Caco-2 (cell line): ENCODE results near the gene SMIM17. TPM values are rescaled to one million over a fixed set of nuclear protein-coding genes. Genes with fewer than 3 reads are reported as not detected.
"Not testable (repeated sequence)": the region's sequence is repeated elsewhere in the genome, so short reads cannot be mapped to it uniquely, and the experiment has no call there.

ENCODE experiments used
- BruUV-seq: library from RNA; stranded (reverse); fragments of 400-500 nt; replicated peaks from 2 replicates; lab custom pipeline; 2021; lab: Mats Ljungman, UMichigan
- CTCF ChIA-PET: fragments of 300-600 bp; sonication (Branson Sonifier 250); formaldehyde crosslinking; loops from one replicate; lab custom pipeline; 2022; ENCODE audit warnings: antibody characterized with exemption; lab: Charles Lee
- POLR2A ChIA-PET: fragments of 300-600 bp; sonication (Branson Sonifier 250); formaldehyde crosslinking; loops from one replicate; lab custom pipeline; 2022; ENCODE audit warnings: antibody characterized with exemption; lab: Charles Lee
- DNase-seq, 2 experiments: peaks; one replicate each; pipeline versions ENCODE4 v3.0.0 to v3.0.0-alpha.2; 2020 to 2022
- H3K27me3 ChIP-seq: replicated peaks from 2 replicates; pipeline ENCODE4 v1.6.0; 2011; ENCODE audit warnings: low read length; ENCODE audit not compliant: control insufficient read depth, insufficient read depth
- H3K36me3 ChIP-seq: 2 replicates; pipeline ENCODE4 v1.5.1; 2011; ENCODE audit warnings: low read length; ENCODE audit not compliant: control insufficient read depth, insufficient read depth
- H3K4me1 ChIP-seq: fragments of 250-450 bp; sonication (Bioruptor Pico); 2 replicates; pipeline ENCODE4 v1.5.1; 2020; ENCODE audit warnings: mild to moderate bottlenecking
- H3K4me3 ChIP-seq: 2 replicates; pipeline ENCODE4 v1.5.1; 2011; ENCODE audit warnings: low read depth, mild to moderate bottlenecking, control low read depth, low read length
- H3K9me3 ChIP-seq: fragments of 250-450 bp; sonication (Bioruptor Pico); 2 replicates; pipeline ENCODE4 v1.5.1; 2020; ENCODE audit warnings: mild to moderate bottlenecking, moderate library complexity
- H3K27ac Mint-ChIP-seq: one replicate; pipeline ENCODE4 v1.8.0; 2022; ENCODE audit warnings: mixed read lengths; ENCODE audit not compliant: unreplicated experiment
- H3K27me3 Mint-ChIP-seq: one replicate; pipeline ENCODE4 v1.8.0; 2022; ENCODE audit warnings: mixed read lengths; ENCODE audit not compliant: insufficient read depth, unreplicated experiment
- H3K36me3 Mint-ChIP-seq: one replicate; pipeline ENCODE4 v1.8.0; 2022; ENCODE audit warnings: mild to moderate bottlenecking, mixed read lengths; ENCODE audit not compliant: insufficient read depth, unreplicated experiment
- H3K4me1 Mint-ChIP-seq: one replicate; pipeline ENCODE4 v1.8.0; 2022; ENCODE audit warnings: low read depth, mixed read lengths; ENCODE audit not compliant: unreplicated experiment
- H3K4me3 Mint-ChIP-seq: one replicate; pipeline ENCODE4 v1.8.0; 2022; ENCODE audit warnings: mild to moderate bottlenecking, moderate library complexity, mixed read lengths; ENCODE audit not compliant: unreplicated experiment
- H3K9me3 Mint-ChIP-seq: one replicate; pipeline ENCODE4 v1.8.0; 2022; ENCODE audit warnings: mixed read lengths; ENCODE audit not compliant: unreplicated experiment
- CTCF ChIP-seq, 2 experiments: fragments of 200-600 bp in 1 of 2; IDR thresholded peaks; 1 replicate in 1 of 2; 2 replicates in 1 of 2; pipeline versions ENCODE4 v1.5.1 to v1.8.0; 2011 to 2022; ENCODE audit warnings: antibody characterized with exemption in 1 of 2, control low read depth in 1 of 2, inconsistent platforms in 1 of 2, low read depth in 1 of 2, low read length in 1 of 2, mild to moderate bottlenecking in 1 of 2, moderate library complexity in 1 of 2; ENCODE audit not compliant: insufficient read depth in 1 of 2, severe bottlenecking in 1 of 2, unreplicated experiment in 1 of 2
- intact Hi-C: fragments of 100-400 bp; cut with micrococcal nuclease; formaldehyde crosslinking; loops from one replicate; pipeline ENCODE4 v1.10.0; 2022; ENCODE audit not compliant: unreplicated experiment
- total RNA-seq: library from RNA; stranded (reverse); gene quantifications from 2 replicates; pipeline ENCODE4 v1.2.3, GENCODE V29; 2022

Gene SMIM17
- total RNA-seq, 1 experiment from 2014 or later = not detected

- intact Hi-C loops = no loop called here
- BruUV-seq = no TSS peak
Measured at GRCh38 chr19:56671613-56671994, 28.6 kb downstream of the SMIM17 start, which contains the start of gene ZNF835. ZNF835 (minus strand) TSS chr19:56671757; CDS start chr19:56665198, 6,559 bp downstream.

GRCh38 chr19:56672610-56673009 lies 29.7 kb downstream of the SMIM17 start:
- H3K4me1 ChIP-seq, H3K9me3 ChIP-seq, intact Hi-C loops, H3K27ac Mint-ChIP-seq, BruUV-seq, H3K27me3 ChIP-seq, H3K27me3 Mint-ChIP-seq, H3K4me1 Mint-ChIP-seq, H3K36me3 Mint-ChIP-seq, H3K4me3 ChIP-seq, DNase-seq, CTCF ChIA-PET, POLR2A ChIA-PET, H3K36me3 ChIP-seq, H3K4me3 Mint-ChIP-seq: not testable (repeated sequence)
- H3K9me3 Mint-ChIP-seq = peaks cover 20% of the 10 kb centered on the region

More at GRCh38 chr19:56671613-56671994, 28.6 kb downstream of the SMIM17 start, which contains the start of gene ZNF835:
- Histone ChIP-seq H3K36me3 (no peaks in the 10 kb centered on the region), H3K4me3 (no peak within 1 kb of the TSS), H3K27me3 (no peaks in the 10 kb centered on the region), H3K9me3 (peaks cover 13% of the 10 kb centered on the region), H3K4me1 (no peaks in the 10 kb centered on the region)
- ChIA-PET POLR2A (no interaction called here), CTCF (no interaction called here)
- H3K27ac Mint-ChIP-seq = no peak within 1 kb of the TSS
- H3K27me3 Mint-ChIP-seq = no peaks in the 10 kb centered on the region
- no peaks in the 10 kb centered on the region for H3K4me1 Mint-ChIP-seq
- peaks cover 20% of the 10 kb centered on the region for H3K9me3 Mint-ChIP-seq
- DNase-seq = no peak
- H3K36me3 Mint-ChIP-seq = no peaks in the 10 kb centered on the region
- no peak within 1 kb of the TSS for H3K4me3 Mint-ChIP-seq
- no peak for TF ChIP-seq CTCF (IDR thresholded peaks at IDR 0.05; ENCODE audit: insufficient read depth in 1 of 2, low read depth in 1 of 2, low read length in 1 of 2, severe bottlenecking in 1 of 2, unreplicated experiment in 1 of 2)

- Mint-ChIP-seq H3K9me3 (peaks cover 20% of the 10 kb centered on the region), H3K27ac (no peak overlapping the region), H3K4me1 (no peaks in the 10 kb centered on the region), H3K4me3 (no peak overlapping the region), H3K36me3 (no peaks in the 10 kb centered on the region), H3K27me3 (no peaks in the 10 kb centered on the region)
- Histone ChIP-seq H3K4me1 (no peaks in the 10 kb centered on the region), H3K36me3 (no peaks in the 10 kb centered on the region), H3K9me3 (peaks cover 3% of the 10 kb centered on the region), H3K4me3 (no peak overlapping the region), H3K27me3 (no peaks in the 10 kb centered on the region)
- POLR2A ChIA-PET = no interaction called here
- intact Hi-C loops = no loop called here
- CTCF ChIA-PET = no interaction called here
- TF ChIP-seq CTCF (IDR thresholded peaks at IDR 0.05; ENCODE audit: insufficient read depth in 1 of 2, low read depth in 1 of 2, low read length in 1 of 2, severe bottlenecking in 1 of 2, unreplicated experiment in 1 of 2) = no peak
- no peak for DNase-seq
- no TSS peak for BruUV-seq
Measured at GRCh38 chr19:56678205-56678604, 35.2 kb downstream of the SMIM17 start.

- Histone ChIP-seq H3K27me3 (no peaks in the 10 kb centered on the region), H3K4me3 (no peak overlapping the region), H3K36me3 (no peaks in the 10 kb centered on the region), H3K9me3 (peaks cover 15% of the 10 kb centered on the region), H3K4me1 (no peaks in the 10 kb centered on the region)
- DNase-seq = no peak
- ChIA-PET CTCF (no interaction called here), POLR2A (no interaction called here)
- Mint-ChIP-seq H3K27ac (no peak overlapping the region), H3K27me3 (no peaks in the 10 kb centered on the region), H3K36me3 (no peaks in the 10 kb centered on the region), H3K4me1 (no peaks in the 10 kb centered on the region), H3K4me3 (no peak overlapping the region), H3K9me3 (peaks cover 45% of the 10 kb centered on the region)
- TF ChIP-seq CTCF (IDR thresholded peaks at IDR 0.05; ENCODE audit: insufficient read depth in 1 of 2, low read depth in 1 of 2, low read length in 1 of 2, severe bottlenecking in 1 of 2, unreplicated experiment in 1 of 2) = no peak
- no TSS peak for BruUV-seq
- intact Hi-C loops = no loop called here
Measured at GRCh38 chr19:56681702-56682101, 38.7 kb downstream of the SMIM17 start.
